Upper lobe of left lung (tissue), 4 donors: Measurements from ENCODE around the gene HSPBP1.

Experiments
- EP300 ChIP-seq, 4 donors: sonication (generic); formaldehyde crosslinking; IDR thresholded peaks; one replicate each; pipeline ENCODE4 v1.5.1; 2017; ENCODE audit warnings: antibody characterized with exemption in 4 of 4, control low read depth in 2 of 4
- POLR2A ChIP-seq, 4 donors: fragments of 450-650 bp; IDR thresholded peaks; one replicate each; pipeline ENCODE4 v1.5.1; 2016 to 2017; ENCODE audit warnings: antibody characterized with exemption in 4 of 4, mild to moderate bottlenecking in 2 of 4
- POLR2AphosphoS5 ChIP-seq, 2 donors: sonication (generic); formaldehyde crosslinking; IDR thresholded peaks; one replicate each; pipeline ENCODE4 v1.5.1; 2017; ENCODE audit warnings: antibody characterized with exemption in 2 of 2
- TF ChIP-seq, protein P1 (sequence below), 6 experiments: fragments of 450-650 bp in 4 of 6; fragments of 200-600 bp in 2 of 6; sonication (generic) in 2 of 6; IDR thresholded peaks; one replicate each; pipeline ENCODE4 v1.5.1; 2016 to 2019; ENCODE audit warnings: antibody characterized with exemption in 6 of 6

DNA sequence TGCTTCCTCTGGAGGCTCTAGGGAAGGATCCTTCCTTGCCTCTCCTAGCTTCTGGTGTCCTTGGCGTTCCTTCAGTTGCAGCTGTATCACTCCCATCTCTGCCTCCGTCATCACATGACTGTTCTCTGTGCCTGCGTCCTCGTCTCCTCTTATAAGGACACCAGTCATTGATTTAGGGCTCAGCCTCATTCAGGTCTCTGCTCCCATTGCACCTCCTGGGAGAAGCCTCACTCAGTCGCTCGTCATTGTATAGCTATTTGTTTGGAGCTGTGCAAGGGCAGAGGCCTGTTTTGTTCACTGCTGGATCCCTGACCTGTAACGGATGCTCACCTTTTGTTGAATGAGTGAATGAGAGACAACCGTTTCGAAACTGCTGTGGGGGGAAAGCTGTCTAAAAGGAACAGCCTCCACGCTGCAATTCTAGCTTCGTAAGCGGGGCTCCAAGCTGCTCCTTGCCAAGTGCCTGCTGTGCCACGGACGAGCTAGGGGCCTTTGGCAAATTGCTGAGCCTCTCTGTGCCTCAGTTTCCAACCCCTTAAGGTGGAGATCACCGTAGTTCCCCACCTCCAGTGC is 21.1 kb upstream of the HSPBP1 start:
- TF ChIP-seq, protein P1, sequence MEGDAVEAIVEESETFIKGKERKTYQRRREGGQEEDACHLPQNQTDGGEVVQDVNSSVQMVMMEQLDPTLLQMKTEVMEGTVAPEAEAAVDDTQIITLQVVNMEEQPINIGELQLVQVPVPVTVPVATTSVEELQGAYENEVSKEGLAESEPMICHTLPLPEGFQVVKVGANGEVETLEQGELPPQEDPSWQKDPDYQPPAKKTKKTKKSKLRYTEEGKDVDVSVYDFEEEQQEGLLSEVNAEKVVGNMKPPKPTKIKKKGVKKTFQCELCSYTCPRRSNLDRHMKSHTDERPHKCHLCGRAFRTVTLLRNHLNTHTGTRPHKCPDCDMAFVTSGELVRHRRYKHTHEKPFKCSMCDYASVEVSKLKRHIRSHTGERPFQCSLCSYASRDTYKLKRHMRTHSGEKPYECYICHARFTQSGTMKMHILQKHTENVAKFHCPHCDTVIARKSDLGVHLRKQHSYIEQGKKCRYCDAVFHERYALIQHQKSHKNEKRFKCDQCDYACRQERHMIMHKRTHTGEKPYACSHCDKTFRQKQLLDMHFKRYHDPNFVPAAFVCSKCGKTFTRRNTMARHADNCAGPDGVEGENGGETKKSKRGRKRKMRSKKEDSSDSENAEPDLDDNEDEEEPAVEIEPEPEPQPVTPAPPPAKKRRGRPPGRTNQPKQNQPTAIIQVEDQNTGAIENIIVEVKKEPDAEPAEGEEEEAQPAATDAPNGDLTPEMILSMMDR (IDR thresholded peaks at IDR 0.05), result no peak
- TF ChIP-seq POLR2A (IDR thresholded peaks at IDR 0.05) (no peak), EP300 (IDR thresholded peaks at IDR 0.05) (no peak), POLR2AphosphoS5 (IDR thresholded peaks at IDR 0.05) (no peak)
